RWPE2 (cell line): ENCODE results near the gene GCNT2.

Experiments
- ATAC-seq: fragments of 200-7000 bp; cut with Tn5 transposase; 3 replicates; pipeline ENCODE4 v1.9.1; 2021; ENCODE audit warnings: low read depth
- DNase-seq: peaks from one replicate; pipeline ENCODE4 v3.0.0-alpha.2; 2020; ENCODE audit warnings: low spot score
- H3K27ac ChIP-seq: fragments of 450-650 bp; 2 replicates; pipeline ENCODE4 v1.5.1; 2017; ENCODE audit warnings: mild to moderate bottlenecking; ENCODE audit not compliant: poor library complexity, severe bottlenecking
- H3K27me3 ChIP-seq: fragments of 250-450 bp; sonication (Bioruptor Pico); 2 replicates; pipeline ENCODE4 v1.5.1; 2021; ENCODE audit warnings: mild to moderate bottlenecking, moderate library complexity; ENCODE audit not compliant: insufficient read depth, poor library complexity, severe bottlenecking
- H3K36me3 ChIP-seq: fragments of 250-450 bp; sonication (Bioruptor Pico); 2 replicates; pipeline ENCODE4 v1.5.1; 2020; ENCODE audit warnings: low read depth, mild to moderate bottlenecking, moderate library complexity
- H3K4me1 ChIP-seq: fragments of 250-450 bp; sonication (Bioruptor Pico); 2 replicates; pipeline ENCODE4 v1.5.1; 2021; ENCODE audit warnings: mild to moderate bottlenecking, moderate library complexity; ENCODE audit not compliant: insufficient read depth, poor library complexity, severe bottlenecking
- H3K4me3 ChIP-seq: fragments of 250-450 bp; sonication (Bioruptor Pico); 2 replicates; pipeline ENCODE4 v1.5.1; 2021; ENCODE audit warnings: mild to moderate bottlenecking, moderate library complexity; ENCODE audit not compliant: severe bottlenecking
- H3K9me3 ChIP-seq: fragments of 250-450 bp; sonication (Bioruptor Pico); 2 replicates; pipeline ENCODE4 v1.5.1; 2021; ENCODE audit warnings: mild to moderate bottlenecking, moderate library complexity; ENCODE audit not compliant: severe bottlenecking
- CTCF ChIP-seq: fragments of 450-650 bp; IDR thresholded peaks from one replicate; pipeline ENCODE4 v1.5.1; 2017; ENCODE audit warnings: mild to moderate bottlenecking, moderate library complexity; ENCODE audit not compliant: poor library complexity, severe bottlenecking

Gene GCNT2

GRCh38 chr6:10621213-10621612 lies 100.1 kb downstream of the GCNT2 start:
- H3K27me3 ChIP-seq, result no peaks in the 10 kb centered on the region
- DNase-seq, result no peak
- no peaks in the 10 kb centered on the region for H3K4me1 ChIP-seq
- no peak overlapping the region for H3K4me3 ChIP-seq
- H3K36me3 ChIP-seq, result no peaks in the 10 kb centered on the region
- ATAC-seq, result no peak
- TF ChIP-seq CTCF, result no peak
- no peaks in the 10 kb centered on the region for H3K9me3 ChIP-seq
- no peak overlapping the region for H3K27ac ChIP-seq

GRCh38 chr6:10621847-10622246 lies 100.7 kb downstream of the GCNT2 start:
- Histone ChIP-seq H3K4me3 (no peak overlapping the region), H3K27me3 (no peaks in the 10 kb centered on the region), H3K9me3 (no peaks in the 10 kb centered on the region), H3K4me1 (no peaks in the 10 kb centered on the region), H3K36me3 (no peaks in the 10 kb centered on the region), H3K27ac (no peak overlapping the region)
- no peak for TF ChIP-seq CTCF
- no peak for DNase-seq
- no peak for ATAC-seq

GRCh38 chr6:10624836-10625235 lies 103.7 kb downstream of the GCNT2 start:
- no peaks in the 10 kb centered on the region for H3K27me3 ChIP-seq
- no peaks in the 10 kb centered on the region for H3K4me1 ChIP-seq
- TF ChIP-seq CTCF, result no peak
- no peaks in the 10 kb centered on the region for H3K36me3 ChIP-seq
- DNase-seq (no peak), ATAC-seq (no peak)
- no peak overlapping the region for H3K4me3 ChIP-seq
- H3K9me3 ChIP-seq, result no peaks in the 10 kb centered on the region
- H3K27ac ChIP-seq, result no peak overlapping the region

GRCh38 chr6:10626154-10626741 lies 105.1 kb downstream of the GCNT2 start:
- ATAC-seq, result no peak
- no peaks in the 10 kb centered on the region for H3K9me3 ChIP-seq
- no peaks in the 10 kb centered on the region for H3K4me1 ChIP-seq
- no peak for TF ChIP-seq CTCF
- no peak for DNase-seq
- H3K27me3 ChIP-seq, result no peaks in the 10 kb centered on the region
- no peak overlapping the region for H3K27ac ChIP-seq
- H3K4me3 ChIP-seq, result no peak overlapping the region
- H3K36me3 ChIP-seq, result no peaks in the 10 kb centered on the region

GRCh38 chr6:10627800-10628199 lies 106.6 kb downstream of the GCNT2 start:
- peaks cover under 1% of the 10 kb centered on the region for H3K4me1 ChIP-seq
- ATAC-seq, result no peak

More at GRCh38 chr6:10627800-10628199, 106.6 kb downstream of the GCNT2 start:
- no peak for TF ChIP-seq CTCF
- Histone ChIP-seq H3K4me3 (no peak overlapping the region), H3K9me3 (no peaks in the 10 kb centered on the region), H3K27me3 (no peaks in the 10 kb centered on the region), H3K36me3 (no peaks in the 10 kb centered on the region), H3K27ac (no peak overlapping the region)
- no peak for DNase-seq
